H7 (cell line): Measurements from ENCODE around the gene PAX5. TPM values are rescaled to one million over a fixed set of nuclear protein-coding genes. Genes with fewer than 3 reads are reported as not detected.
"Not testable (repeated sequence)": the region's sequence is repeated elsewhere in the genome, so short reads cannot be mapped to it uniquely, and the experiment has no call there.

ENCODE experiments used
- DNase-seq: peaks from one replicate; pipeline ENCODE4 v3.0.0; 2012
- H3K27me3 ChIP-seq: 2 replicates; pipeline ENCODE4 v1.6.0; 2011; ENCODE audit warnings: mild to moderate bottlenecking, low read length; ENCODE audit not compliant: control insufficient read depth, insufficient read depth
- H3K36me3 ChIP-seq: replicated peaks from 2 replicates; pipeline ENCODE4 v1.5.1; 2011; ENCODE audit warnings: low read length; ENCODE audit not compliant: control insufficient read depth, insufficient read depth
- H3K4me3 ChIP-seq: 2 replicates; pipeline ENCODE4 v1.5.1; 2011; ENCODE audit warnings: low read depth, mild to moderate bottlenecking, control low read depth, low read length, moderate library complexity; ENCODE audit not compliant: insufficient read depth
- total RNA-seq: library from RNA; depleted of rRNA; stranded (reverse); fragments of >200 nt; shearing (Covaris generic); gene quantifications from 2 replicates; pipeline ENCODE4 v1.2.3, GENCODE V29; 2014

Gene PAX5
- total RNA-seq, 1 experiment from 2014 or later: 1.7 TPM

- Histone ChIP-seq H3K36me3 (no peaks in the 10 kb centered on the region), H3K27me3 (no peaks in the 10 kb centered on the region), H3K4me3 (no peak overlapping the region)
- DNase-seq: peak; percentile 66
These were observed 152.2 kb downstream of the PAX5 start for GRCh38 chr9:36881743-36882441.

DNA sequence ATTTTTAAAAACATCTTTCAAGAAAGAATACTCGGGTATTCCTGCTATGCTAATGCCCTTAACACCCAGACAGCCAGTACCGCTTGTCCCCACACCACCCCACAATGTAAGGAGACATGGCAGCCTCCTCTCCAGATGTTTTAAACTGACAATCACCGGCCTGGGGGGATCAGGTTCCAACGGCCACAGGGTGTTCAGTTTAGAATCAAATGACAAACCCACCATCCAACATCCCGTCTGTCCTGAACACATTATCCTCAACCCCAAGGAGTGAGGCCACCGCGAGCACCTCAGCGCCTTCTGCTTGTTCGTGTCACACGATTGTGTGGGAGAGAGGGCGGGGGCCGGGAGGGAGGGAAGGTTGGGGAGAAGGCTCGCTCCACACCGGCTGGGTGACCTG lies 152.8 kb downstream of the PAX5 start:
- Histone ChIP-seq H3K36me3 (no peaks in the 10 kb centered on the region), H3K27me3 (no peaks in the 10 kb centered on the region), H3K4me3 (no peak overlapping the region)
- no peak for DNase-seq

- Histone ChIP-seq H3K27me3 (no peaks in the 10 kb centered on the region), H3K36me3 (no peaks in the 10 kb centered on the region), H3K4me3 (no peak overlapping the region)
- no peak for DNase-seq
These were observed 154.0 kb downstream of the PAX5 start for GRCh38 chr9:36880075-36880474.

GRCh38 chr9:36878986-36879982 lies 154.8 kb downstream of the PAX5 start:
- DNase-seq: no peak
- Histone ChIP-seq H3K27me3 (no peaks in the 10 kb centered on the region), H3K4me3 (no peak overlapping the region), H3K36me3 (no peaks in the 10 kb centered on the region)

- Histone ChIP-seq H3K27me3 (no peaks in the 10 kb centered on the region), H3K4me3 (no peak overlapping the region), H3K36me3 (no peaks in the 10 kb centered on the region)
- no peak for DNase-seq
These were observed 156.8 kb downstream of the PAX5 start for GRCh38 chr9:36877239-36877638.

DNA sequence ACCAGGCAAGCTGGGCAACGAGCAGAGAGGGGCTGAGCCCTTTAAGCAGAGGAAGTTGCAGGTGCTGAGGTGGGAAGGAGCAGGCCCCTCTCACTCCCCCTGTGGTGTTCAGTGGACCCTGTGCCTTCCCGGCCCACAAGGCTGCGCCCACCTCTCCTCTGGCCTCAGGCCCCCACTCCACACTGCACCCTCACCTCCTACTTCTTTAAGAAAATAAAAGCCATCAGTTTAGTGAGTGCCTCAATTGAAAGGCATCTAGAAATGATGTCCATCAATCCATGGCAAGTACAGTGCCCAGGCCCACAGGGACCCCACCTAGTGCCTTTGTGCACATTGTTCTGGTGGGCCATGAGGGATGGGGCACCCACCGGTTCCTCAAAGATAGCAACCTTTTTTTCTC lies 158.0 kb downstream of the PAX5 start:
- no peak overlapping the region for H3K4me3 ChIP-seq
- no peak for DNase-seq
- no peaks in the 10 kb centered on the region for H3K27me3 ChIP-seq
- H3K36me3 ChIP-seq: no peaks in the 10 kb centered on the region

GRCh38 chr9:36874921-36875320 lies 159.1 kb downstream of the PAX5 start:
- Histone ChIP-seq H3K36me3 (no peaks in the 10 kb centered on the region), H3K4me3 (no peak overlapping the region), H3K27me3 (no peaks in the 10 kb centered on the region)
- no peak for DNase-seq

DNA sequence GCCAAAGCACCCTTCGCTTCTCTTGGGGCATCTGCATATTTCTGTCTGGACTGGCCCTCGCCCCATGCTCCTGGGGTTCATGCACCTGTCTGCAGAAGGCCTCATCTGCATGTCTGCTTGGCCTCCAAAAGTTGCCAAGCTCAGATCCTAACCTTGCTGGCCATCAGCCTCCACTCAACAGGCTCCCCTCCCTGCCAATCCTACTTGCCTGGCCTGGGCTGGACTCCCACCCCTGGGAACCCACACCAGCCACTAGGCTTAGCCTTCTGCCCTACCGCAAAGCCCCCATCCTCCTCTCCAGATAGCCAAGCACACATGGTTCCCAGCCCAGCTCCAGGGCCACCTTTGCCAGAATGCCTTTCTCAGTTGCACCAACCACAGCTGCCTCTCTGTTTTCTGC lies 159.8 kb downstream of the PAX5 start:
- no peak overlapping the region for H3K4me3 ChIP-seq
- no peaks in the 10 kb centered on the region for H3K36me3 ChIP-seq
- no peaks in the 10 kb centered on the region for H3K27me3 ChIP-seq
- no peak for DNase-seq

DNA sequence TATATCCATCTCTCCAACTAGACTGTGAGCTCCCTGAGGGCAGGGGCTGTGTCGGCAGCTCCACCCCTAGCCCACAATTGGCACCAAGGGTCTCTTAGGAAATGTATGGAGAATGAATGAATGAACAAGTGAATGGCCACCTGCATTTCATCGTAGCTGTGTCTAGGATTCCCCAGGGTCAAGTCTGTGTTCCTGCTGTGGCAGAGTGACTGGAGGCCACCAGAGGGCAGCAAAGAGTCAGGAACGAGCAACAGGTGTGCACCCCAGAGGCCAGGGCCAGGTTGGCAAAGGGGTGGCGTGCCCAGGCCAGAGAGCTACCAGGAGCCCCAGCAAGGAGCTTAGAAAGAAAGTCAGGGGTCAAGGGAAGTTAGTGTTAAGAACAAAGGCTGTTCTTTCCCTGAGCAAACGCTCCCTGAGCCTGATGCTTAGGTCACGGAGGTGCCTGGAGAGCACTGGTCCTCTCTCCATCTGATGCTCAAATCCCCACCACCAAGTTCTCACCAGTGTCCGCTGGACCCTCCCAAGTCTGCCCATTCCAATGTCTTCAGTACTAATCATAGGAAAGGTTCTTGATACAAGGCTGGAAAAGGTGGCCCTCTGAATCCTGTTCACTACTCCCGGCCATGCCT lies 160.7 kb downstream of the PAX5 start:
- Histone ChIP-seq H3K4me3 (no peak overlapping the region), H3K36me3 (no peaks in the 10 kb centered on the region), H3K27me3 (no peaks in the 10 kb centered on the region)
- peak; percentile 94 for DNase-seq

GRCh38 chr9:36872641-36873040 lies 161.4 kb downstream of the PAX5 start:
- Histone ChIP-seq H3K36me3 (no peaks in the 10 kb centered on the region), H3K4me3 (no peak overlapping the region), H3K27me3 (no peaks in the 10 kb centered on the region)
- DNase-seq: no peak

- no peaks in the 10 kb centered on the region for H3K36me3 ChIP-seq
- DNase-seq: no peak
- H3K4me3 ChIP-seq: no peak overlapping the region
- no peaks in the 10 kb centered on the region; the same call in 1 of the 2 replicates for H3K27me3 ChIP-seq
These were observed 162.5 kb downstream of the PAX5 start for GRCh38 chr9:36871606-36872005.

DNA sequence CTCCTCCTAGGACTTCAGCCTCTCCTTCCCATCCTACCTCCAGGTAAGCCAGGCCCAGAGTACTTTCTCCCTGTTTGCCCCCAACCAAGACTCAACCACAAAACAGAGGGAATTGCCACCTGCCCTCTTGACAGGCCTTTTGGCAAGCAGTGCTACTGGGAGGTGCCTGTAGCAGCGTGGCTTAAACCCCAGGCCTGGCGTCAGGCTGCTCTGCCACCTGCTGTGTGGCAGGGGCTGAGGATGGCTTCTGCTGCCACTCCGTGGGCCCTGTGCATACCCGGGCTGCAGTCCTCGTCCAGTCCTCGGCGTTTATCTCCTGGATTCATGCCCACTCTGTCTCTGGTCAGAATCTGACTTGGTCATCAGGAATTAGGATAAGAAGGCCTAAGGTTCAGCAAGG lies 163.1 kb downstream of the PAX5 start:
- H3K4me3 ChIP-seq: no peak overlapping the region
- DNase-seq: peak; percentile 61
- no peaks in the 10 kb centered on the region for H3K36me3 ChIP-seq
- peaks cover 2% of the 10 kb centered on the region; the same call in 1 of the 2 replicates for H3K27me3 ChIP-seq

- H3K4me3 ChIP-seq, DNase-seq, H3K36me3 ChIP-seq, H3K27me3 ChIP-seq: not testable (repeated sequence)
These were observed 164.5 kb downstream of the PAX5 start for GRCh38 chr9:36869605-36870004.

- no peaks in the 10 kb centered on the region for H3K36me3 ChIP-seq
- H3K4me3 ChIP-seq: no peak overlapping the region
- no peak for DNase-seq
- H3K27me3 ChIP-seq: peaks cover 6% of the 10 kb centered on the region
These were observed 165.3 kb downstream of the PAX5 start for GRCh38 chr9:36868586-36869282.
